CD14-positive monocyte (primary cell): ENCODE measurements around the gene LMX1B. TPM values are rescaled to one million over a fixed set of nuclear protein-coding genes. Genes with fewer than 3 reads are reported as not detected.
A peak's percentile ranks its signal among the peaks of the same experiment; 100 is the strongest.

ENCODE experiments used
- DNase-seq, 3 donors: peaks; one replicate each; pipeline ENCODE4 v3.0.0-alpha.2; 2011 to 2022
- H2AFZ ChIP-seq: 2 replicates; pipeline ENCODE4 v1.6.0; 2012; ENCODE audit warnings: mild to moderate bottlenecking, low read depth, low read length, inconsistent platforms; ENCODE audit not compliant: insufficient read depth, poor library complexity, severe bottlenecking
- H3K27ac ChIP-seq, 2 donors: 1 replicate in 1 of 2; 2 replicates in 1 of 2; pipeline ENCODE4 v1.5.1; 2012 to 2013; ENCODE audit warnings: low read length in 2 of 2, control low read depth in 1 of 2, inconsistent platforms in 1 of 2, low read depth in 1 of 2, mild to moderate bottlenecking in 1 of 2
- H3K27me3 ChIP-seq, 2 donors: one replicate each; pipeline versions ENCODE4 v1.6.0 to v1.6.1; 2011 to 2013; ENCODE audit warnings: low read length in 2 of 2; ENCODE audit not compliant: control insufficient read depth in 2 of 2, insufficient read depth in 2 of 2
- H3K36me3 ChIP-seq, 2 donors: replicated peaks in 1 of 2; 1 replicate in 1 of 2; 2 replicates in 1 of 2; pipeline versions ENCODE4 v1.5.1 to v1.6.1; 2012 to 2013; ENCODE audit warnings: low read length in 2 of 2, control low read depth in 1 of 2, inconsistent platforms in 1 of 2, mild to moderate bottlenecking in 1 of 2; ENCODE audit not compliant: insufficient read depth in 2 of 2, control insufficient read depth in 1 of 2
- H3K4me1 ChIP-seq, 2 donors: 1 replicate in 1 of 2; 2 replicates in 1 of 2; pipeline versions ENCODE4 v1.5.1 to v1.6.1; 2012 to 2013; ENCODE audit warnings: low read length in 2 of 2, control low read depth in 1 of 2, inconsistent platforms in 1 of 2, mild to moderate bottlenecking in 1 of 2, moderate library complexity in 1 of 2; ENCODE audit not compliant: insufficient read depth in 2 of 2, control insufficient read depth in 1 of 2
- H3K4me2 ChIP-seq: replicated peaks from 2 replicates; pipeline ENCODE3; 2012; ENCODE audit warnings: low read length, moderate library complexity, mild to moderate bottlenecking; ENCODE audit not compliant: poor library complexity, severe bottlenecking; ENCODE audit errors: extremely low read depth
- H3K4me3 ChIP-seq, 3 experiments: fragments of 200-600 bp in 1 of 3; sonication (generic) in 1 of 3; replicated peaks in 1 of 3; 1 replicate in 2 of 3; 2 replicates in 1 of 3; pipeline ENCODE4 v1.5.1; 2011 to 2013; ENCODE audit warnings: low read length in 3 of 3, mild to moderate bottlenecking in 3 of 3, control low read depth in 2 of 3, low read depth in 2 of 3, inconsistent platforms in 1 of 3, moderate library complexity in 1 of 3
- H3K79me2 ChIP-seq: 2 replicates; pipeline ENCODE4 v1.6.0; 2012; ENCODE audit warnings: mild to moderate bottlenecking, control low read depth, inconsistent platforms, low read length, moderate library complexity; ENCODE audit not compliant: insufficient read depth
- H3K9ac ChIP-seq: 2 replicates; pipeline ENCODE4 v1.6.0; 2017; ENCODE audit warnings: low read length, mild to moderate bottlenecking; ENCODE audit not compliant: insufficient read depth, poor library complexity, severe bottlenecking
- H3K9me3 ChIP-seq, 2 donors: replicated peaks in 1 of 2; 1 replicate in 1 of 2; 2 replicates in 1 of 2; pipeline versions ENCODE4 v1.5.1 to v1.6.1; 2012 to 2013; ENCODE audit warnings: low read length in 2 of 2, control low read depth in 1 of 2; ENCODE audit not compliant: control insufficient read depth in 1 of 2, insufficient read depth in 1 of 2
- H4K20me1 ChIP-seq: 2 replicates; pipeline ENCODE4 v1.6.0; 2012; ENCODE audit warnings: mild to moderate bottlenecking, low read length, control low read depth, moderate library complexity; ENCODE audit not compliant: insufficient read depth
- H3K27ac Mint-ChIP-seq, 7 donors: one replicate each; pipeline ENCODE4 v1.8.0; 2020; ENCODE audit warnings: mild to moderate bottlenecking in 7 of 7, mixed read lengths in 7 of 7, moderate library complexity in 6 of 7, inconsistent platforms in 2 of 7
- H3K27me3 Mint-ChIP-seq, 3 donors: one replicate each; pipeline ENCODE4 v1.8.0; 2021 to 2022; ENCODE audit warnings: low read depth in 3 of 3, mild to moderate bottlenecking in 3 of 3, mixed read lengths in 3 of 3, moderate library complexity in 3 of 3, inconsistent platforms in 1 of 3
- H3K36me3 Mint-ChIP-seq, 2 donors: one replicate each; pipeline ENCODE4 v1.8.0; 2020; ENCODE audit warnings: mixed read lengths in 2 of 2, inconsistent platforms in 1 of 2, mild to moderate bottlenecking in 1 of 2
- H3K4me1 Mint-ChIP-seq: one replicate; pipeline ENCODE4 v1.8.0; 2020; ENCODE audit warnings: mild to moderate bottlenecking, mixed read lengths
- H3K4me3 Mint-ChIP-seq, 2 donors: one replicate each; pipeline ENCODE4 v1.8.0; 2020; ENCODE audit warnings: mild to moderate bottlenecking in 2 of 2, mixed read lengths in 2 of 2, moderate library complexity in 1 of 2
- H3K9me3 Mint-ChIP-seq, 7 donors: one replicate each; pipeline ENCODE4 v1.8.0; 2020 to 2022; ENCODE audit warnings: mixed read lengths in 7 of 7, mild to moderate bottlenecking in 6 of 7, moderate library complexity in 6 of 7, inconsistent platforms in 2 of 7
- CTCF ChIP-seq: fragments of 200-600 bp; IDR thresholded peaks from one replicate; pipeline ENCODE4 v1.8.0; 2022; ENCODE audit warnings: antibody characterized with exemption, mild to moderate bottlenecking
- WGBS: methylation state at CpG from one replicate; pipeline ENCODE4 v1.1.5; 2013; ENCODE audit warnings: missing lambda C conversion rate; ENCODE audit not compliant: insufficient coverage; 5-methylcytosine and 5-hydroxymethylcytosine counted together
- intact Hi-C, 2 donors: fragments of 100-400 bp; cut with micrococcal nuclease; formaldehyde crosslinking; loops; one replicate each; pipeline versions ENCODE4 v1.15.0 to v1.15.1; 2023
- polyA plus RNA-seq, 3 donors: library from polyadenylated mRNA; depleted of rRNA in 1 of 3; unstranded in 2 of 3; stranded (reverse) in 1 of 3; fragments of 300-500 nt in 2 of 3; fragments of >200 nt in 1 of 3; fragmentation: Illumina TruSeq in 2 of 3; gene quantifications; 1 replicate in 2 of 3; 2 replicates in 1 of 3; pipeline ENCODE4 v1.2.3, GENCODE V29; 2012 to 2021

Gene LMX1B
- polyA plus RNA-seq, 3 donors = not detected

GRCh38 chr9:126734877-126735276 is 121.1 kb downstream of the LMX1B start:
- no peaks in the 10 kb centered on the region for H4K20me1 ChIP-seq
- no peak overlapping the region for H2AFZ ChIP-seq
- Mint-ChIP-seq H3K27me3 (peaks cover 4 to 6% (median 5%) of the 10 kb centered on the region in 3 donors), H3K4me1 (peaks cover 5% of the 10 kb centered on the region), H3K36me3 (no peaks in the 10 kb centered on the region), H3K4me3 (no peak overlapping the region), H3K9me3 (peaks cover 12 to 31% (median 24%) of the 10 kb centered on the region in 7 donors), H3K27ac (peak overlapping the region in 1 of 7 donors; percentile 36)
- H3K4me2 ChIP-seq = no peak overlapping the region
- WGBS = no CpG with 5 or more reads among the region's 2 CpGs
- no peak for DNase-seq
- peaks cover 16 to 17% of the 10 kb centered on the region in 2 donors for H3K9me3 ChIP-seq
- H3K36me3 ChIP-seq = no peaks in the 10 kb centered on the region
- H3K4me3 ChIP-seq = no peak overlapping the region
- H3K79me2 ChIP-seq = no peaks in the 10 kb centered on the region
- H3K27me3 ChIP-seq = no peaks in the 10 kb centered on the region
- no peak for TF ChIP-seq CTCF
- intact Hi-C loops = no loop called here
- H3K9ac ChIP-seq = no peak overlapping the region
- no peak overlapping the region for H3K27ac ChIP-seq
- peaks cover 0 to 3% of the 10 kb centered on the region in 2 donors for H3K4me1 ChIP-seq

GRCh38 chr9:126735482-126735881 is 121.8 kb downstream of the LMX1B start:
- Histone ChIP-seq H4K20me1 (no peaks in the 10 kb centered on the region), H3K9me3 (peaks cover 16 to 17% of the 10 kb centered on the region in 2 donors), H3K36me3 (no peaks in the 10 kb centered on the region), H3K27ac (no peak overlapping the region), H3K79me2 (no peaks in the 10 kb centered on the region), H3K4me1 (peaks cover 0 to 3% of the 10 kb centered on the region in 2 donors), H3K4me2 (no peak overlapping the region), H2AFZ (no peak overlapping the region), H3K4me3 (no peak overlapping the region), H3K27me3 (no peaks in the 10 kb centered on the region), H3K9ac (no peak overlapping the region)
- no CpG with 5 or more reads among the region's 1 CpG for WGBS
- H3K27ac Mint-ChIP-seq = no peak overlapping the region
- no peak overlapping the region for H3K4me3 Mint-ChIP-seq
- TF ChIP-seq CTCF = no peak
- H3K4me1 Mint-ChIP-seq = peaks cover 5% of the 10 kb centered on the region
- peaks cover 5 to 7% (median 6%) of the 10 kb centered on the region in 3 donors for H3K27me3 Mint-ChIP-seq
- peaks cover 12 to 30% (median 24%) of the 10 kb centered on the region in 7 donors for H3K9me3 Mint-ChIP-seq
- intact Hi-C loops = no loop called here
- no peak for DNase-seq
- H3K36me3 Mint-ChIP-seq = no peaks in the 10 kb centered on the region
